OCI-LY3 (cell line): Measurements from ENCODE around the gene AXIN1.

Experiments used
- H2AFZ ChIP-seq: fragments of 200-600, 300-600 bp; shearing (Covaris generic); 2 replicates; pipeline ENCODE4 v1.6.0; 2014; ENCODE audit warnings: antibody characterized with exemption, low read depth, low read length
- H3K27ac ChIP-seq: fragments of 200-600, 300-600 bp; sonication (generic); 2 replicates; pipeline ENCODE4 v1.5.1; 2014; ENCODE audit warnings: mild to moderate bottlenecking, low read length, moderate library complexity, mixed read lengths
- H3K27me3 ChIP-seq: fragments of 200-600, 300-600 bp; sonication (generic); 2 replicates; pipeline ENCODE4 v1.6.1; 2014; ENCODE audit warnings: low read depth, low read length, mixed read lengths
- H3K36me3 ChIP-seq: fragments of 200-600, 300-600 bp; sonication (generic); replicated peaks from 2 replicates; pipeline ENCODE3; 2014; ENCODE audit warnings: low read depth, low read length, mixed read lengths
- H3K4me1 ChIP-seq: fragments of 300-600, 200-600 bp; sonication (generic); 2 replicates; pipeline ENCODE4 v1.6.1; 2014; ENCODE audit warnings: low read length, mixed read lengths
- H3K4me2 ChIP-seq: fragments of 200-600, 300-600 bp; sonication (generic); 2 replicates; pipeline ENCODE4 v1.6.1; 2014; ENCODE audit warnings: low read length, mixed read lengths
- H3K4me3 ChIP-seq: fragments of 300-600, 200-600 bp; sonication (generic); 2 replicates; pipeline ENCODE4 v1.5.1; 2014; ENCODE audit warnings: antibody characterized with exemption, mild to moderate bottlenecking, low read length, moderate library complexity
- H3K79me2 ChIP-seq: fragments of 300-600, 200-600 bp; shearing (Covaris generic); 2 replicates; pipeline ENCODE4 v1.6.1; 2014; ENCODE audit warnings: mild to moderate bottlenecking, low read length, mixed read lengths
- H3K9ac ChIP-seq: fragments of 300-600, 200-600 bp; shearing (Covaris generic); 2 replicates; pipeline ENCODE4 v1.6.0; 2014; ENCODE audit warnings: mild to moderate bottlenecking, low read length, moderate library complexity
- H3K9me3 ChIP-seq: fragments of 200-600, 300-600 bp; shearing (Covaris generic); 2 replicates; pipeline ENCODE4 v1.6.1; 2014; ENCODE audit warnings: low read length, mixed read lengths; ENCODE audit not compliant: insufficient read depth
- H4K20me1 ChIP-seq: fragments of 200-600, 300-600 bp; sonication (generic); 2 replicates; pipeline ENCODE4 v1.6.1; 2016; ENCODE audit warnings: low read length, mixed read lengths; ENCODE audit not compliant: insufficient read depth
- CTCF ChIP-seq: fragments of 200-600, 300-600 bp; sonication (generic); IDR thresholded peaks from 2 replicates; pipeline ENCODE4 v1.5.1; 2014; ENCODE audit warnings: antibody characterized with exemption, low read length, low read depth
- EZH2phosphoT487 ChIP-seq: fragments of 200-600 bp; shearing (Covaris generic); IDR thresholded peaks from 2 replicates; pipeline ENCODE4 v1.6.1; 2018; ENCODE audit warnings: antibody characterized with exemption, mixed run types, low read depth

AXIN1 gene

GRCh38 chr16:263944-264343, 88.6 kb downstream of the AXIN1 start:
- Histone ChIP-seq H2AFZ (no peak overlapping the region), H3K27ac (no peak overlapping the region), H3K27me3 (no peaks in the 10 kb centered on the region), H3K9ac (no peak overlapping the region), H3K9me3 (no peaks in the 10 kb centered on the region), H3K4me2 (no peak overlapping the region), H3K4me3 (no peak overlapping the region), H4K20me1 (no peaks in the 10 kb centered on the region), H3K36me3 (no peaks in the 10 kb centered on the region), H3K79me2 (no peaks in the 10 kb centered on the region), H3K4me1 (peaks cover 20% of the 10 kb centered on the region)
- no peak for TF ChIP-seq EZH2phosphoT487
- no peak for TF ChIP-seq CTCF

DNA sequence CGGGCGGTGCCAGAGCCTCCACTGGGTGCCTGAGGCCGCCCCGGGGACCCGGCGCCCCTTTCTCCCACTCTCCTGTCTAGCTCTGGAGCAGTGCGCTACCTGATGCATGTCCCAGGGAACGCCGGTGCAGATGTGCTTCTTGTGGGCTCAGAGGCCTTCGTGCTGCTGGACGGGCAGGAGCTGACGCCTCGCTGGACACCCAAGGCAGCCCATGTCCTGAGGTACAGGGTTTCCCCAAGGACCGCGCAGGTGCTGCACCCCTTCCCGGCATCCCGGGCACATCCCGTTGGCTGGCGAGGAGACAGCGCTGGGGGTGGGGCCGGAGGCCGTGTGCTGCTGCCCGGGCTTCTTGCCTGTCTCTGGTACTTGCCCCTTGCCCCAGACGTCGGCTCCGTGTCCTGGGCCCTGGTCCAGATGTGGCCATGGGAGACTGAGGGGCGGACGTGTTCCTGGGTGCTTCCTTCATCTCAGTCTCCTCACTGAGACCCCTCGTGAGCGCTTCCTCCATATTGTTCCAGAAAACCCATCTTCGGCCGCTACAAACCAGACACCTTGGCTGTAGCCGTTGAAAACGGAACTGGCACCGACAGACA, 89.2 kb downstream of the AXIN1 start:
- Histone ChIP-seq H3K27ac (no peak overlapping the region), H3K4me2 (no peak overlapping the region), H3K27me3 (no peaks in the 10 kb centered on the region), H3K36me3 (no peaks in the 10 kb centered on the region), H4K20me1 (no peaks in the 10 kb centered on the region), H3K4me3 (no peak overlapping the region), H3K4me1 (peaks cover 20% of the 10 kb centered on the region), H3K79me2 (no peaks in the 10 kb centered on the region), H3K9ac (no peak overlapping the region), H3K9me3 (no peaks in the 10 kb centered on the region), H2AFZ (no peak overlapping the region)
- TF ChIP-seq CTCF, result no peak

DNA sequence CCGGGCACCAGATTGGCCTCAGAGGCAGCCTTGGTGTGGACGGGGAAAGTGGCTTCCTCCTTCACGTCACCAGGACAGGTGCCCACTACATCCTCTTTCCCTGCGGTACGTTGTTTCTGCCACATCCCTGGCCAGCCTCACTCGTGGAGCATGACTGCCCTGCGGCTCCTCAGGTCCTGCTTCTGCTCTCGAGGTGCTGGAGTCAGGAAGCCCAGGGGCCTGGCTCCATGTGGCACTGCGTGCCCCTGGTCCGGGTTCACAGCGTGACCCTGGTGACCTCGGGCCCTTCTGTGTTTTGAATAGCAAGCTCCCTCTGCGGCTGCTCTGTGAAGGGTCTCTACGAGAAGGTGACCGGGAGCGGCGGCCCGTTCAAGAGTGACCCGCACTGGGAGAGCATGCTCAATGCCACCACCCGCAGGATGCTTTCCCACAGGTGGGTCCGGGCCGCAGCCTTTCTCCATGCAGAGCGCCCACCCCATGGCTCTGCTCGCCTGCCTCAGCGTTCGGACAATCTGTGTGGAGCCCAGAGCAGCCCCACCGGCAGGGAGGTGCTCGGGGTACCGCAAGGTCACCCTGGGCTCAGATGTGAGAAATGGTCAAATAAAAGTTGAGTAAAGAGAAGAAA, 90.3 kb downstream of the AXIN1 start:
- H3K9ac ChIP-seq, result no peak overlapping the region
- no peaks in the 10 kb centered on the region for H3K36me3 ChIP-seq
- peaks cover 20% of the 10 kb centered on the region for H3K4me1 ChIP-seq
- no peak overlapping the region for H2AFZ ChIP-seq
- H3K9me3 ChIP-seq, result no peaks in the 10 kb centered on the region
- TF ChIP-seq CTCF (no peak), EZH2phosphoT487 (no peak)
- H3K4me2 ChIP-seq, result peak overlapping the region; percentile 58
- no peaks in the 10 kb centered on the region for H3K79me2 ChIP-seq
- H4K20me1 ChIP-seq, result no peaks in the 10 kb centered on the region
- H3K4me3 ChIP-seq, result no peak overlapping the region
- no peaks in the 10 kb centered on the region for H3K27me3 ChIP-seq
- H3K27ac ChIP-seq, result peak overlapping the region; percentile 39

DNA sequence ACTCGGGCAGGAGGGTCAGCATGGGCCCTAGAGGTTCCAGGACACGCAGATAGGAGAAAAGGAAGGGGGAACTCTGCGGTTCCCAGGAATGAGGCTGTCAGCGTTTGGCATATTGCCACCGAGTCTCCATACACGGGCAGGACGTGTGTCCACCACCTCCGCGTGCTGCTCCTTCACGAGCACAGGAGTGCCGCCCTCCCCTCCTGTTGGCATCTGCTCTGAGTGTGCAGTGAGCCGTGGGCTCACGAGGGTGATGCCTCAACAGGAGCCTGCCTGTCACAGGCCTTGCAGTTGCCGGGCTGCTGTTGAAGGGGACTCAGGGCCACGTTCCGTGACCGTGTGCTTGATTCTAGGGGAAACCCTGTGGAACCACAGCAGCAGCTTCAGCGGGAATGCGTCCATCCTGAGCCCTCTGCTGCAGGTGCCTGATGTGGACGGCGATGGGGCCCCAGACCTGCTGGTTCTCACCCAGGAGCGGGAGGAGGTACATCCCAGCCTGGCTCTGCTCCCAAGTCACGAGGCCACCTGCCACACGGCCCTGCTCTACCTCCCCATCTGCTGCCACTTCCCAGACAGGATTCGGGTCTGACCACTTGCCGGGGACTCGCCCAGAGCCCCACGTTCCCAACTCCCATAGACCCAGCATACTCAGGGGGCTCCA, 91.4 kb downstream of the AXIN1 start:
- no peak overlapping the region for H2AFZ ChIP-seq
- H3K4me3 ChIP-seq, result peak overlapping the region; percentile 13; the same call in 1 of the 2 replicates
- no peaks in the 10 kb centered on the region for H3K79me2 ChIP-seq
- peaks cover 20% of the 10 kb centered on the region for H3K4me1 ChIP-seq
- no peaks in the 10 kb centered on the region for H3K9me3 ChIP-seq
- no peak for TF ChIP-seq CTCF
- TF ChIP-seq EZH2phosphoT487, result no peak
- H3K36me3 ChIP-seq, result no peaks in the 10 kb centered on the region
- H3K9ac ChIP-seq, result peak overlapping the region; percentile 1; the same call in 1 of the 2 replicates
- H3K27ac ChIP-seq, result peak overlapping the region; percentile 39
- H3K27me3 ChIP-seq, result no peaks in the 10 kb centered on the region
- no peaks in the 10 kb centered on the region for H4K20me1 ChIP-seq
- H3K4me2 ChIP-seq, result peak overlapping the region; percentile 58
